ENCODE data around the gene DEDD2. TPM values are rescaled to one million over a fixed set of nuclear protein-coding genes. Genes with fewer than 3 reads are reported as not detected.

Gene DEDD2
- polyA plus RNA-seq, 1 of the 3 experiments (the other 2 are of a cell fraction) = 30.2 TPM

DNA sequence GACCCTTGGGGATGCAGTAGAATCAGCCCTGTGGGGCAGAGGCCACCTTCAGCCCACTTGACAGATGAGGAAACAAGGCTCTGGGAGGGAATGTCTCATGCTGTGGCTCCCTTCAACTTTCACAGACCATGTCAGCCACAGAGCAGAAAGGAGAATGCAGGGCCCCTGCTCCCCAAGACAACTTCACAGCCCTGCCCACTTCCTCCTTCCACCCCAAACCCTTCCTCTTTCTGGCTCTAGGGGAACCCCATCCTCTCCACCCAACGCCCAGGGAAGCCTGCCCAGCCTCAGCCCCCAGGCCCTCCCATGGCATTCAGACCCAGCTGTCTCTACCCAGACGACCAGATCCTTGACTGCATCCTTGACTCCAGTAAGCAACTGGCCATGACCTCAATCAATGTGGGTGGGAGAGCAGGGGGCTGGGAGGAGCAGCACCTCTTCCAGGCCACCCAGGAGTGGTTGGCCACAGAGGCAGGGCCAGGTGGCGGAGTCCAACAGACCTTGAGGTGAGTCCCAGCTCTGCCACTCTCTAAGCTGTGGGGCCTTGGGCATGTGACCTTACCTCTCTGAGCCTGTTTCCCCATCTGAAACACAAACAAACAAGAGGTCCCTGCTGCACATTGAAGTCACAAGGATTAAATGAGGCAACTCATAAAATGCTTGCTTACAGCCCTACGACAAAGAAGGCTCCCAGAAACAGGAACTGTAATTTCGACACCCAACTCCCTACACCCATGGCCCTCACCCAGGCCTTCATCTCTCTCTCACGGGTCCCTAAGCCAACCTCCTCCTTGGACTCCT, 15.8 kb downstream of the DEDD2 start (continued):
- TF ChIP-seq POLR2AphosphoS5 (IDR thresholded peaks at IDR 0.05; ENCODE audit: low read depth, low read length) = no peak

DNA sequence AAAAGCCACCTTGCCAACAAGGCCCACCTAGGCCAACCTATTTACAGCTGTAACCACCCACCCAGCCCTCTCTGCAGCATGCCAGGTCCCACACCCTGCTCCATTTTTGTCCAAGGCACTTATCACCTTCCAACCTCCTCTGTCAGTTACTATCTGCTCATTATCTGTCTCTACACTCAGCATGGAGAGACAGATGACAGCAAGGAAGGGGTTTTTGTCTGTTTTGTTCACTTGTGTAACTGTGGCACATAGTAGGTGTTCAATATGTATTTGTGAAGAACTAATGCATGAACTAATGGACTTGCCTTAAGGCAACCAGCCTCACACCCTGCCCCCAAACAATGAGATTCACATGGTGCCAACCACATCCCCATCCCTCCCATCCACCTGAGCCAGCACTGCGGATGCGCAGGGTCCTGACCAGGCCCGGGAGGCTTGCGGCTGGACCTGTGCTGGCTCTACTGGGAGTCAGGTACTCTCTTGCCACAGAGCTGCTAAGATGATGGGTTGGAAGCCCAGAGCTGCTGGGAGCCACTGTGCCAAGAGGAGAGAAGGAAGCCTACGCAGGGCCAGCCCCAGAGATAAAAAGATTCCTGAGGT, 17.3 kb downstream of the DEDD2 start:
- Histone ChIP-seq H3K9me2 (no peaks in the 10 kb centered on the region), H3K9ac (no peak overlapping the region), H4K20me1 (ENCODE audit: insufficient read depth) (0 out of 2 replicates have a peak, but pooled peaks cover 4% of the 10 kb centered on the region), H2AFZ (ENCODE audit: low read depth) (no peak overlapping the region), H3K4me1 (ENCODE audit: control insufficient read depth in 1 of 2, insufficient read depth in 2 of 2, low read depth in 1 of 2, low read length in 1 of 2) (no peaks in the 10 kb centered on the region), H3K4me3 (ENCODE audit: low read depth in 2 of 2, low read length in 1 of 2) (no peak overlapping the region), H3K36me3 (replicated peaks in 1 of 2; ENCODE audit: control insufficient read depth in 1 of 2, insufficient read depth in 2 of 2, low read length in 1 of 2) (peaks cover 0 to 48% of the 10 kb centered on the region in 2 experiments), H3K4me2 (no peak overlapping the region), H3K9me3 (no peaks in the 10 kb centered on the region), H3K27me3 (ENCODE audit: insufficient read depth) (no peaks in the 10 kb centered on the region), H3K27ac (ENCODE audit: low read depth in 2 of 2, low read length in 1 of 2) (no peak overlapping the region), H3K79me2 (ENCODE audit: insufficient read depth) (peaks cover 4% of the 10 kb centered on the region), H3F3A (replicated peaks; ENCODE audit: insufficient read depth) (no peaks in the 10 kb centered on the region)
- ChIA-PET POLR2A (no interaction called here), CTCF (interaction anchor here (1.4 kb wide), 1 partner anchor 67 kb away, joined by 3 read pairs; no protein-coding TSS in a partner anchor)
- no peak for DNase-seq
- no peak for TF ChIP-seq NFIC (IDR thresholded peaks at IDR 0.05; ENCODE audit: borderline replicate concordance)
- no peak for TF ChIP-seq CHD2 (IDR thresholded peaks at IDR 0.05; ENCODE audit: low read length, partially characterized antibody)
- TF ChIP-seq EP300 (IDR thresholded peaks at IDR 0.05; ENCODE audit: borderline replicate concordance in 1 of 2, low read depth in 1 of 2, low read length in 1 of 2) = no peak
- TF ChIP-seq, protein P1, sequence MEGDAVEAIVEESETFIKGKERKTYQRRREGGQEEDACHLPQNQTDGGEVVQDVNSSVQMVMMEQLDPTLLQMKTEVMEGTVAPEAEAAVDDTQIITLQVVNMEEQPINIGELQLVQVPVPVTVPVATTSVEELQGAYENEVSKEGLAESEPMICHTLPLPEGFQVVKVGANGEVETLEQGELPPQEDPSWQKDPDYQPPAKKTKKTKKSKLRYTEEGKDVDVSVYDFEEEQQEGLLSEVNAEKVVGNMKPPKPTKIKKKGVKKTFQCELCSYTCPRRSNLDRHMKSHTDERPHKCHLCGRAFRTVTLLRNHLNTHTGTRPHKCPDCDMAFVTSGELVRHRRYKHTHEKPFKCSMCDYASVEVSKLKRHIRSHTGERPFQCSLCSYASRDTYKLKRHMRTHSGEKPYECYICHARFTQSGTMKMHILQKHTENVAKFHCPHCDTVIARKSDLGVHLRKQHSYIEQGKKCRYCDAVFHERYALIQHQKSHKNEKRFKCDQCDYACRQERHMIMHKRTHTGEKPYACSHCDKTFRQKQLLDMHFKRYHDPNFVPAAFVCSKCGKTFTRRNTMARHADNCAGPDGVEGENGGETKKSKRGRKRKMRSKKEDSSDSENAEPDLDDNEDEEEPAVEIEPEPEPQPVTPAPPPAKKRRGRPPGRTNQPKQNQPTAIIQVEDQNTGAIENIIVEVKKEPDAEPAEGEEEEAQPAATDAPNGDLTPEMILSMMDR (IDR thresholded peaks at IDR 0.05) = no peak
- no peak for TF ChIP-seq POLR2AphosphoS5 (IDR thresholded peaks at IDR 0.05; ENCODE audit: low read depth, low read length)
- TF ChIP-seq ELF1 (IDR thresholded peaks at IDR 0.05) = no peak
- no peak for TF ChIP-seq YY1 (IDR thresholded peaks at IDR 0.05; ENCODE audit: low read depth)
- TF ChIP-seq GATA2 (CRISPR knock-in tag; IDR thresholded peaks at IDR 0.05) = no peak
- 83% methylated on average over 3 of the region's 5 CpGs for WGBS (ENCODE audit: low lambda C conversion rate)

DNA sequence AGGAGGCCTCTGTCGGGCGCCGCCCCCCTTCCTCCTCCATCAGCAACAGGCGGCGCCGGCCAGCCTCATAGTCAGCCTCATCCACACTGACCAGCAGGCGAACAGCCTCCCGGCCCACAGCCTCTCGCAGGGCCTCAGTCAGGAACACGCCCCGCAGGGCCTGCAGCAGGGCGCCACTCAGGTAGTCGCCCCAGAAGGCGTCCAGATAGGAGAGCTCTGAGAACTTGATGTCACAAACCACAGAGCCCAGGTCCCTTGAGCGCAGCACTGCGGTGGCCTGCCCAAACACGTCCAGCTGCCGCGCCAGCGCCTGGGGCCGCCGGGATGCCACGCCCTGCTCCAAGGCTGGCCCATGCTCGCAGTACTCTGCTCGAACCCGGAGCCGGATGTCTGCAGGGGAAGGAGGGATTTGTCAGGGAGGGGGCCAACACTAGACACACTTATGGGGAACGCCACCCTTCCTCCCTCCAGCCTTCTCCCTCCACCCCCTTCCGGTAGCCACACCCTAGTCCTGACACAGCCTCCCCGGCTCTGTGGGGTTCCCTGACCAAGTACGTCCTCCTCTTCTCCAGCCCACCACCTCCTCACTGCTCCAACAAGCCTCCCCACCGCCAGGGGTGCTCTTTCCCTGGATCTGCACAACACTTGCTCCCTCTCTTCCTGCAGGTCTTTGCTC, 17.9 kb downstream of the DEDD2 start:
- Histone ChIP-seq H3K4me3 (ENCODE audit: low read depth in 2 of 2, low read length in 1 of 2) (no peak overlapping the region), H2AFZ (ENCODE audit: low read depth) (no peak overlapping the region), H3K9ac (no peak overlapping the region), H3K27ac (ENCODE audit: low read depth in 2 of 2, low read length in 1 of 2) (no peak overlapping the region), H3K36me3 (replicated peaks in 1 of 2; ENCODE audit: control insufficient read depth in 1 of 2, insufficient read depth in 2 of 2, low read length in 1 of 2) (peaks cover 0 to 45% of the 10 kb centered on the region in 2 experiments), H3K4me1 (ENCODE audit: control insufficient read depth in 1 of 2, insufficient read depth in 2 of 2, low read depth in 1 of 2, low read length in 1 of 2) (no peaks in the 10 kb centered on the region), H3K9me3 (no peaks in the 10 kb centered on the region), H3K4me2 (no peak overlapping the region), H3F3A (replicated peaks; ENCODE audit: insufficient read depth) (no peaks in the 10 kb centered on the region), H3K9me2 (no peaks in the 10 kb centered on the region), H4K20me1 (ENCODE audit: insufficient read depth) (0 out of 2 replicates have a peak, but pooled peaks cover 4% of the 10 kb centered on the region), H3K27me3 (ENCODE audit: insufficient read depth) (no peaks in the 10 kb centered on the region), H3K79me2 (ENCODE audit: insufficient read depth) (no peaks in the 10 kb centered on the region; the same call in 1 of the 2 replicates)
- DNase-seq = no peak
- no peak for TF ChIP-seq SMC3 (IDR thresholded peaks at IDR 0.05; ENCODE audit: low read depth, low read length)
- TF ChIP-seq GATA2 (CRISPR knock-in tag; IDR thresholded peaks at IDR 0.05) = no peak
- no peak for TF ChIP-seq TAF1 (IDR thresholded peaks at IDR 0.05; ENCODE audit: borderline replicate concordance, low read depth, low read length)
- no peak for TF ChIP-seq YY1 (IDR thresholded peaks at IDR 0.05; ENCODE audit: low read depth)
- 90% methylated on average over 19 of the region's 32 CpGs for WGBS (ENCODE audit: low lambda C conversion rate)
- ChIA-PET CTCF (interaction anchor here (1.4 to 2.0 kb wide), 2 partner anchors 17 to 99 kb away, joined by 3 to 6 read pairs; no protein-coding TSS in a partner anchor), POLR2A (no interaction called here)
